HG02798 (cell line): ENCODE data around the gene MALT1.
"Not testable (repeated sequence)": the region's sequence is repeated elsewhere in the genome, so short reads cannot be mapped to it uniquely, and the experiment has no call there.

Source experiments
- ATAC-seq: cut with Tn5 transposase; IDR thresholded peaks from one replicate; pipeline ENCODE4 v1.9.1; 2021; ENCODE audit warnings: mild to moderate bottlenecking; ENCODE audit not compliant: unreplicated experiment, poor library complexity

Gene MALT1

DNA sequence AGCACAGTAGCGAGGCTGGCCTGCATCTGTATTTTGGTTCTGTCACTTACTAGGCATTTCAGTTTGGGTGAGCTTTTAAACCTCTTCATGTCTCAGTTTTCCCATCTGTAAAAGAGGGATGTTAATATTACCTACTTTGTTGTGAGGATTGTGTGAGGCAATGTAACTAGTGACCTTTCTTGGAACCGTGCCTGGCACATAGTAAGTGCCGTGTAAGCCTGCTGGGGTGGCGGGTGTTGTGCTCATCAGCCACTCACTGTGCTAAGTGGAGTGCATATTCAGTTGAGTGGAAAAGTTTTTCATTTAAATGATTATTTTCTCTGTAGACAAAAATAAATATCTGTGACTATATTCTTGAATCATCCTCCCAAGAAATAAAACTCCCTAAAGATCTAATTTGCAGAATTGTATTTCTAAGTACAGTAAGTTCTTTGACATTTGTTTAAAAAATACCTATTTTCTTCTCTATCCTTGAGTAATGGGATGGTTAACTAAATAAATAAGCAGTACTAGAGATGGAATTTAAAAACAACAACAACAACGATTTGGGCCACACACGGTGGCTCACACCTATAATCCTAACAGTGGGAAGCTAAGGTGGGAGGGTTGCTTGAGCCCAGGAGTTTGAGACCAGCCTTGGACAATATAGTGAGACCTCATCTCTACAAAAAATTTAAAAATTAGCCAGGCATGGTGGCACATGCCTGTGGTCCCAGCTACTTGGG is 56.7 kb downstream of the MALT1 start:
- ATAC-seq: no peak

DNA sequence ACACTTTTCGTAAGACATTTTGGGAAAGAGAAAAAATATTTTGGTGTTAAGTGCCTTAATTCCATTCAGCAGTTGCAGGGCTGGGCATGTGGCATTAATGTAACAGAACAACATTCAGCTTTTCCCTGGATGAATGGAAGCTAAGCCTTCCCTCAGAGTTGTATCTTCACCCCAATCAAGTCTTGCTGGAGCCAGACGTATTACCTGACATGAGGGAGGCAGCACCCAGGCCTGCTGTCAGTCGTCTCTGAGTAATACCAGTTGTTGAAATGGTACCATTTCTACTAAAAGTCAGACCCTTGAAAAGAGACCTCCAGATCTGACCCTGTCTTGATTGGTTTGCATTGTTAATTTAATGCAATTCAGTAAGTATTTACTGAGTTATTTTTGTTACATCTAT is 57.5 kb downstream of the MALT1 start:
- ATAC-seq: no peak

DNA sequence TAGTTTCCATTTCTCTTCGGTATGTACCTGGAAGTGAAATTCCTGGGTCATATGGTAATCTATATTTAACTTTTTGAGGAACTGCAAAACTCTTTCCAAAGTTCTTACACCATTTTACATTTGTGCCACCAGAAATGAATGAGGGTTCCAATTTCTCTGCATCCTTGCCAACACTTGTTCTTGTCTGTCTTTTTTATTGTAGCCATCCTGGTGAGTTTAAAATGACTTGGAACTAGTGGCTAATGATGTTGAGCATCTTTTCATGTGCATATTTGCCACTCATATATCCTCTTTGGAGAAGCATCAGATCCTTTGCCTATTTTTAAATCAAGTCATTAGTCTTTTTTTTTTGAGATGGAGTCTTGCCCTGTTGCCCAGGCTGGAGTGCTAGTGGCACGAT is 59.4 kb downstream of the MALT1 start:
- ATAC-seq: no peak

DNA sequence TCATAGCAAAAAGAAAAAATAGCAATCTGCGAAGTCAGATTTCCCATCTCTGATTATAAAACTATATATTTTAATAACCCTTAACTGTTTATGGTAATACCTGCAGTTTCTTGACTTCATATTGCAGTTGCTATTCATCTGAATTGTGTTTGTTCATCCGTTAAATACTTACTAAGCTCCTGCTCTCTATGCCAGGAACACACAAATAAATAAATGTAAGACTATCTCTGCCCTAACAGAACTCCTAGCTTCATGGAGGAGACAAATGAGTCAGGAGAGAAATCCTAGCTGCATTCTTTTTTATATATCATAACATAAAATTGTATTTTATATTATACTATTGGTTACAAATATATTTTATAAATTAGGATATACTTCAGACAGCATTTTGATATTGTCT is 61.2 kb downstream of the MALT1 start:
- ATAC-seq: no peak

DNA sequence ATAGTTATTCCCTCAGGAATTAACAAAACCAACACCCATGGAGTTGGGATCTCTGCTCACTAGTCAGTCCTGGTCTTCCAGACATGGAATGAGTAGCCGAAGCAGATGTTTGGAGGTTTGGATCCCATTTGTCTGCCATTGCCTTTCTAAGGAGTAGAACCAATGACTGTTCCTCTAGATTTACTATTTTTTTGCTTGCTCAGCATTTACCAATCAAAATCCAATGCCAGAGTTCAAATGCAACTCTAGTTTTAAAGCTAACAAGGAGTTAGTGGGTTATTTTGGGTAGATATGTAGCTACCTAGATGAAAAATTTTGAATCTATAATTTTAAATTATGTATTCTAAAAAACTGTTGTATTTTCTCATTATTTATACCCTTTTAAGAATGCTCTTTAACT is 62.6 kb downstream of the MALT1 start:
- no peak for ATAC-seq

DNA sequence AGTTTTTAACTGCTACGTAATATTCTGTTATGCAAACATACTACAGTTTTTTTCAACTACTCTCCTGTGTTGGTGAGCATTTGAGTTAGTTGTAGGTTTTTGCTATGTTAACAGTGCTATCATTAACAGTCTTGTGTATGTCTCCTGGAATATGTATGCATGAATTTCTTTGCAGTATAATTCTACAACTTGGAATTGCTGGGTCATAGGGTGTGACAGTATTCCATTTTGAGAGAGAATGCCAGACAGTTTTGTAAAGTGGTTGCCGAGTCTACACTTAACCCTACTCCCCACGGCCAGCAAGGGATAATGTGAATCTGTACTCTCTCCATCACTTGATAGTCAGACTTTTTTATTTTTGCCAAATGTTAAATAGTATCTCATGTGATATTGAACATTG is 67.1 kb downstream of the MALT1 start:
- no peak for ATAC-seq

DNA sequence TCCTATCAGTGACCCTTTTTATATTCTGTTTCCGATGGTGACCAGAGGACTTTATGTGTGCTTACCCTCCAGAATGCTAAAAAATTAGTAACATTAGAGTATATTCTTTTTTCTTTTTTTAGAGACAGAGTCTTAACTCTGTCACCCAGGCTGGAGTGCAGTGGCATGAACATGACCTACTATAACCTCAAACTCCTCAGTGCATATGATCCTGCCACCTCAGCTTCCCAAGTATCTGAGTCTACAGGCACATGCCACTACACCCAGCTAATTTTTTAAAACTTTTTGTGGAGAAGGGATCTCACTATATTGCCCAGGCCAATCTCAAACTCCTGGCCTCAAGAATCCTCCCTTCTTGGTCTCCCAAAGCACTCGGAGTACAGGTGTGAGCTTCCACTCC is 74.6 kb downstream of the MALT1 start:
- no peak for ATAC-seq

DNA sequence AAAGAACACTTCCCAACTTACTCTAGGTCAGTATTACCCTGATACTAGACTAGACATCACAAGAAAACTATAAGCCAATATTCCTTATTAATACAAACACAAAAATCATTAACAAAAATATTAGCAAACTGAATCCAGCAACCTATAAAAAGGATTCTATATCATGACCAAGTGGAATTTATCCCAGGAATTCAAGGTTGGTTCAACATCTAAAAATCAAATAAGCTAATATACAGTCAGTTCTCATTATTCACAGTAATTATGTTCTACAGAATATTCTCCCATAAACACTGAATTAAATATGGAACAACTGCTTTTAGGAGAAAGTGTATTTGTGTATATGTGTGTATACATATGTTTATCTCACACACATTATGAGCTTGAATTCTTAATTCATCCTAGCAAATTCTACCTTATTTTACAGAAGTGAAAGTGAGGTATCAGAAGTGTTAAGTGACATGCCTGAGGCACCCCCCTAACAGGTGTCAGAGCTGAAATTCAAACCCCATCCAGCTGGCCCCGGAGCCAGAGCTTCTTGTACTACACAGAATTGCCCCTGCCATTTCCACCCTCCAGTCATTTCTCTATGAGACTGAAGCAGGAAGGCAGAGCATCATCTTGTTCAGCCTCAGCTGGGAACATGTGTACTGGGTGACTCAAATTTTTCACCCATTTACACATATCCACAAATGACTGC is 77.8 kb downstream of the MALT1 start:
- no peak for ATAC-seq

DNA sequence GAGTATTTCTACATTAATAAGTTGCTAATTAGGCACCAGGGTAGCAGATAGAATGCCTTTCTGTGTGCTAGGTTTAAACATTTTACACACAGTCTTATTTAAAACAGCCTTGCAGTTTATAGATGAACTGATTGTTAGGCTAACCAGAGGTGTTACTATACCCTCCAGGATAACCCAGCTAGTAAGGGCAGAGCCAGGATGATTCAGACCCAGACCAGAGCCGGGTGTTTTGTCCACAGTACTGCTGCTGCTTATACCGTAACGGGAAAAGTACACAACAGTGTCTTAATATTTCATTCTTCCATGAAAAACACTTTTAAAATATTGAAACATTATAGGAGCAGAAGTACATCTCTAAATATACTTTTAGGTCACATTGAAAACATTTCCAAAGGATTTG is 82.7 kb downstream of the MALT1 start:
- ATAC-seq: no peak

DNA sequence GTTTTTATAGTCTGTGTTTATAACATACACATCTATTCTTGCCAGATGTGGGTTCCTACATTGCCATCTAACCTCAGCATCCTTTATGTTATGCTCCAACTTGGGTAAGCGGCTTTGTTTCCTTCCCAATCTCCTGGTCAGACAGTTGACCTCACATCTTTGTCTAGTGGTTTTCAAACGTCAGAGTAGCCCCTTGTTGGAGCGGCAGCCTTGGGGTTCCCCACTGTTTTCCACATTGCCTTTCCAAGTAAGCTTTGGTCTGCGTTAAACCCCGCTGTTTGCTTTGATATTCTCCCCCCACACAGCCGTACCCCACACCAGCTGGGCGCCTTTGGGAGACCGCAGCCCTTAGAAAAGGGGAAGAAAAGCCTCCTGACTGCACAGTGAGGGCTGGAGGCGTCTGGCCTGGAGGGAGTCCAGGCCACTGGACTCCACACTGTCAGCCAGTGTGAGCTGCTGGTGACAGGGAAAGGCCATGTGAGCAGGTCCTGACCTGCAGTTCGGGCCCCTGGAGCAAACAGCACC is 83.3 kb downstream of the MALT1 start:
- no peak for ATAC-seq

DNA sequence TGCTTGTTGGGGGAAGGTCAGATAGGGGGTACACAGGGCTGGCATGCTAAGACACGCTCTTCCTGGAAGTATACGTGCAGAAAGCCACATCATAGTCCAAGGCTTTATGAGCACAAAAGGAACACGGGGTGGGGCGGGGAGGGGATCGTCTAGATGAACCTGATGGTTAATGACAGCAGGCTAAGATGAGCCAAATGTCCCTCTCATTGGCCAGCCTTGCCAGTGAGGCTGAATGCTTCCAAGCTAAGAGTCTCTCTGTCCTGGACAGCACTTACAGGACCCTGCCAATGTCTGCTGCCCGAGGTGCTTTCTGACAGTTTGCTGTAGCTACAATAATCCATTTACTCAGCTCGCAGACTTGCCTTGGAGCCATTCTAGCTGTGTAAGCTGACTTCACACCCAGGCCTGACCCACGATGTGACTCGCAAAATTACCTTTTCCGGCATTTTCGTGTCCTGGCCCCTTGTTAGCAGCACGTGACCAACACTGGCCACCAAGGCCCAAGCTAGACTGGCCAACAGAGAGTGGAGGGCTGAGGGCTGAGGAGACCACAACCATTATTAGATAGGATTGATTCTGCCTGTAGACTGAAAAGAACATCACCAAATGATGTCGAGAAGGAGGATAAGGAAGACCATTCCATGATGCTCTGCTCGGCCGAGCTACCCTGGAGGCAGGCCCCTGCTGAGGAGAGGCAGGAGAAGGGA is 84.2 kb downstream of the MALT1 start:
- no peak for ATAC-seq

DNA sequence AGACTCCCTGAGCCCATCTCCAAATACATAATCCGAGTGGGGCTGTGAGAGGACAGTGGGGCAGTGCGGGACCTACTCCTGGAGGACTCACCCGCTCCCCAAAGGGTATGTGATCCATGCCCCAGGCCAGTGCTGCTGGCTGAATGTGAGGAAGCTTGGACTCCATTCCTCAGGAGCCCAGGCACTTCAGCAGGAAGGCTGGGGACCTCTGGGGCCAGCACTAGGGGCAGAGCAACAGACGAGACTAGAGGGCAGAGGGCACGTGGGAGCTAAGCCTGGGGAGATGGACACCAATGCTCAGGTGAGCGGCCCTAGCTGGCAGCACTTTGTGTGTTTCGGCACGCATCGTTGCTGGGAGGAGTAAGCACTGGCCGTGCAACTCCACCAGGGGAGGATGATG is 84.9 kb downstream of the MALT1 start:
- no peak for ATAC-seq

DNA sequence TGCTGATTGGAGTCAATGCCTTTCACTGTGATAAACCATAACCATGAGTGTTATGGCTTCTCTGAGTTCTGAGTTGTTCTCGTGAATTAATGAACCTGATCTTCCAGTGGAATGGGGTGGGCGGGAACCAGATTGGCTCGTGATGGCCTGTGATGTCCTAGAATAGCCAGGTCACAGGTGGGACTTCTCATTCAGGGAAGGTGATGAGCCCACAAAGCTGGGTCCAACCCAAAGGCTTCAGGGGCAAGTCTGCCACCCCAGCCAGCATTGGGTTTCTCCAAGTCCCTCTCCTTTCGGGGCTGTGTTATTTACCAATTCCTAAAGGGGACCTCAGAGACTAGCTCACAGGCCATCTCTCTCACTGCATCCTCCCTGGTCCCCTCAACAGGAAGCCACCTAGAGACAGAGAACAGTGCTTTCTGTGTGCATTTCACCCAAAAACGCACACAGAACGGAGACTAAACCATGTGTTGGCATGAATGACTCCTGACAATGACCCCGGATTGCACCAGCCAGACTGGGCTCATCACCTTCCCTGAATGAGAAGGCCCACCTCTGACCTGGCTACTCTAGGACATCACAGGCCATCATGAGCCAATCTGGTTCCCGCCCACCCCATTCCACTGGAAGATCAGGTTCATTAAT is 85.5 kb downstream of the MALT1 start:
- ATAC-seq: no peak

DNA sequence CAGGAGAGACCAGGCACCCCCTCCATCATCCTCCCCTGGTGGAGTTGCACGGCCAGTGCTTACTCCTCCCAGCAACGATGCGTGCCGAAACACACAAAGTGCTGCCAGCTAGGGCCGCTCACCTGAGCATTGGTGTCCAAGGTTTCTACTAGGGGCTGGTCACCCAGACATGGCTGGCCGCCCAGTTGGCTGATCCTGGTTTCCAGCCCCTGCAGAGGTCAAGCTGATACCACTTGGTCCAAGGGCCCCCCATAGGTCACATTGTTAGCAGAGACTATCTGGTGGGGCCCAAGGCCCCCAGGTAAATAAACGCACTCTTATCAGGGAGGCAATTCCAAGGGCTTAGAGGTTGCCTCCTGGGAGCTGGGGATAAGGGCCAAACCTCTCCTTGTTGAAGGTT is 86.1 kb downstream of the MALT1 start:
- ATAC-seq: not testable (repeated sequence)

DNA sequence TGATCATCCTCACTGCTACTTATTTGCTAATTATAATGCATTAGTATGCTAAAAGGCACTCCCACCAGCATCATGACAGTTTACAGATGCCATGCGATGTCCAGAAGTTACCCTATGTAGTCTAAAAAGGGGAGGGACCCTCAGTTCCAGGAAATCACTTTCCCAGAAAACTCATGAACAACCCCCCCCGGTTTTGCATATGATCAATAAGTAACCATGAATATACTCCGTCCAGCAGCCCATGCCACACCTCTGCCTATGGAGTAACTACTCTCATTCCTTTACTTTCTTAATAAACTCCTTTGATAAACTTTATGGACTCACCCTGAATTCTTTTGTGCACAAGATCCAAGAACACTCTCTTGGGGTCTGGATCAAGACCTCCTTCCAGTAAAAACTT is 86.8 kb downstream of the MALT1 start:
- no peak for ATAC-seq

DNA sequence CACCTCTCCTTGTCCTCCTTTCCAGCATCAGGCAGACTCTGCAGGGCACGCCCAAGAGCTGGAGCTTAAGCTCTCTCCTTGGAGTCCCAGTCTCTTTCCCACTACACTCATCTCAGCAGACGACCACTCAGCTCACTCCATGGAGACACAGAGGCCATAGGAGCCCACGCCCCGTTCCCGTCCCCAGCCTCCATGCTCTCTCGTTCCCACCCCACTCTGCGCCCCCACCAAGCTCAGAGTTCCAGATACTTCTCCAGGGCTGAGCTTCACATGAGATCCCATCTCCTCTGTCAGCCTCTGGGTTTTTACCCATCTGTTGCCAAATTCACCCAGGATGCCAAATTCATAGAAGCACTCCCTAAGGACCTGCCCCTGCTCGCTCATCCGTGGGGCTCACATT is 87.3 kb downstream of the MALT1 start:
- ATAC-seq: no peak

DNA sequence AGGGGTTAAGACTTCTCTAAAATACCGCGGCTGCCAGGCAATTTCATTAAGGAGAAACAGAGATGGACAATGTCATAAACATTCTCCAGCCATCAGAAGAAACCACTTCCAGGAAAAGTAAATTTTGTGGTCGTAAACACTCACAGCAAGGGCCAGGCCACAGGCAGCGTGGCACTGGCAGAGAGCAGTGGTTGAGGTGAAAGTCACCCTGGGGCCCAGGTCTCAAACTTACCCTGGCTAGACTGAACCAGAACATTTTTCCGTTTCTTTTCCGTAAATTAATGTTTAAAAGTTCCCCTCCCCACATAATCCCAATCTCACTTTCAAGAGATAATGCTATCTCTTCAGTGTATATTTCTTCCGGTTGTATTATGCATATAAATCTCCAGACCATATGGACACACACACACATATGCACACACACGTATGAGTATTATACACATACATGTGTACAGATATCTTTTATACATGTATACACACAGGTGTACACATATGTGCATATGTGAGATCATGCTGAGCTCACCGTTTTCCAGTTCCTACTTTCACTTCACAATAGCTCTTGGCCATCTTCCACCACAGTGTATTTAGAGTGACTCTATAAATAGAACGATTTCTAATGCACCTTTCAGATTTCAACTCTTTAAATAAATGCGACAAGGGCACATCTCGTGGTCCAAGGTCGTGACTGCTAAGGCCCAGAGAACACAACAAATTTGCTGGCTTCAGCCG is 90.1 kb downstream of the MALT1 start:
- peak; percentile 66 for ATAC-seq

DNA sequence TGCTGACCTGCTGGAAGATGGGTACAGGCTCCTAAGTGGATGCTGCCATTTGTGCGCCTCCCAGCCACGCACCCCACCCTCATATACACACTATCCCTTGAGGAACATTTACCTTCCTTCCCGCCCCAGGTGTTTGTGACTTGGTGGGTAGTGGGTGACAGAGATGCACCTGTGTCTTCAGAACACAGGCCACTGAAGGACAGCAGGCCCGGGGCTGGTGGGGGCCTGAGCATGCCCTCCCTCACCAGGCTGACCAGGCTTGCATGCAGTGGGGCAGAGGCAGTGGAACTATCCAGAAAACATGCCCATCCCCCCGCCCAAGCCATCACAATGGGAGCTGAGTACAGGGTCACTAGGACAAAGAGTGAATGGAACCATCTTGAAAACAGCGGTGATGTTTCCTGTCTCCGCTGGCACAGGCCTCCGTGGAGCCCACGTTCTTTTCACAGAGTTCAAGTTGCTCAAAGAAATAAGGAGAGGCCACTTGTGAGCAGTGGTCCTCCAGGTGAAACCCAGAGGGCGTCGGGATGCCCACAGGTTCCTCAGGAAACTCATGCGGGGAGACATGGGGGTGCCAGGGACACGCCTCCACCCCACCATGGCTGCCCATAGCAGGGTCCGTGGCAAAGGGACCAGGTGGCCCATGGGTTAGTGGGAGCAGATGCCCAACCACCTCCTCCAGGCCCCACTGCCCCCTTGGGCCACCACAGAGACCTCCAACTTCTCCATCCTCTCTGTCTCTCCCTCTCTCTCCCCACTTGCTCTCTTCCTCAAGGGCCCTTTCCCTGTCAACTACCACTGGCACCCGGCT is 90.9 kb downstream of the MALT1 start:
- no peak for ATAC-seq

DNA sequence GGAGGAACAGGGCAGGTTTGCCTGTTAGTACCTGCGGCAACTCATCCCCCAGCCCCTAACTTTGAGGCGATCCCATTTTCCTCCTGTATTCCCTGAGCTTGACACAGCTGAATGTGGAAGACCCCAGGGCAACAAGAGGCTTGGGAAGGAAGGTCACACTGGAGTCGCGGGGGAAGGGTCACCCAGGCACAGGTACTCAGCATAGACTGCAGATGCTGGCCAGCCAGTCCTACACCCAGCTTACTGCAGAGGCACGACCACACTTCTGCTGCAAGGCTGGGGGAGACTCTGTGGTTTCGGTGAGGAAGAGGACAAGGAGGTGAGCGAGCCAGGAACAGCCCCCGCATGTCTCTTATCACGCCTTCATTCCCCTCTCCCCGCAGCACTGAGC is 91.5 kb downstream of the MALT1 start:
- ATAC-seq: no peak
